Measurements from ENCODE around the gene COL11A2. TPM values are rescaled to one million over a fixed set of nuclear protein-coding genes. Genes with fewer than 3 reads are reported as not detected.
A peak's percentile ranks its signal among the peaks of the same experiment; 100 is the strongest.

The COL11A2 gene
- total RNA-seq, 2 experiments from 2014 or later: 0.69 to 1.0 TPM

- H3K9me3 Mint-ChIP-seq: no peaks in the 10 kb centered on the region
- peak overlapping the region; percentile 91 for H3K27ac Mint-ChIP-seq
- H3K4me3 Mint-ChIP-seq: peak overlapping the region; percentile 85
- peak; percentile 83 for DNase-seq
- peaks cover 67% of the 10 kb centered on the region for H3K4me1 Mint-ChIP-seq (ENCODE audit: low read depth)
- H3K36me3 Mint-ChIP-seq: peaks cover 46% of the 10 kb centered on the region
- POLR2A ChIA-PET: interaction anchor here (0.6 to 2.0 kb wide), 7 partner anchors 22 to 235 kb away, joined by 3 to 9 read pairs (median 4); partner anchors contain the start of genes RPS18 and VPS52
- no peaks in the 10 kb centered on the region for H3K27me3 Mint-ChIP-seq
- intact Hi-C loops (cut with micrococcal nuclease): loop anchor here (1.0 to 5.0 kb wide), 6 partner anchors 37 to 363 kb away; partner anchors contain the start of genes PSMB8, RPS18 and TAPBP
- CTCF ChIA-PET: interaction anchor here (0.8 to 3.8 kb wide), 6 partner anchors 42 to 140 kb away, joined by 3 to 16 read pairs (median 4); partner anchors contain the start of genes RGL2, RPS18 and VPS52
Measured at GRCh38 chr6:33205191-33206026, 13.1 kb upstream of the COL11A2 start.

- Mint-ChIP-seq H3K9me3 (no peaks in the 10 kb centered on the region), H3K36me3 (peaks cover 38% of the 10 kb centered on the region), H3K4me1 (ENCODE audit: low read depth) (peaks cover 61% of the 10 kb centered on the region), H3K4me3 (peak within 1 kb of the TSS; percentile 85), H3K27ac (peak within 1 kb of the TSS; percentile 91), H3K27me3 (no peaks in the 10 kb centered on the region)
- peak; percentile 96 for DNase-seq
- ChIA-PET CTCF (interaction anchor here (0.8 to 3.8 kb wide), 6 partner anchors 43 to 140 kb away, joined by 3 to 16 read pairs (median 4); partner anchors contain the start of genes RGL2, RPS18 and VPS52), POLR2A (interaction anchor here (0.6 to 2.0 kb wide), 9 partner anchors 21 to 234 kb away, joined by 3 to 9 read pairs (median 4); partner anchors contain the start of genes B3GALT4, RPS18 and VPS52)
- intact Hi-C loops (cut with micrococcal nuclease): loop anchor here (1.0 to 5.0 kb wide), 6 partner anchors 38 to 362 kb away; partner anchors contain the start of genes PSMB8, RPS18 and TAPBP
Measured at GRCh38 chr6:33204415-33205190, 12.3 kb upstream of the COL11A2 start, which contains the start of gene HSD17B8. TSS of gene HSD17B8 (plus strand) at chr6:33204655. CDS start at chr6:33204669, 14 bp downstream.

GRCh38 chr6:33204165-33204414, 11.8 kb upstream of the COL11A2 start:
- no peak for DNase-seq
- H3K4me1 Mint-ChIP-seq (ENCODE audit: low read depth): peaks cover 61% of the 10 kb centered on the region
- H3K4me3 Mint-ChIP-seq: peak overlapping the region; percentile 85
- peaks cover 33% of the 10 kb centered on the region for H3K36me3 Mint-ChIP-seq
- no peaks in the 10 kb centered on the region for H3K27me3 Mint-ChIP-seq
- no peaks in the 10 kb centered on the region for H3K9me3 Mint-ChIP-seq
- POLR2A ChIA-PET: interaction anchor here (0.6 to 2.0 kb wide), 4 partner anchors 44 to 232 kb away, joined by 3 to 9 read pairs (median 6); partner anchors contain the start of gene B3GALT4
- CTCF ChIA-PET: interaction anchor here (1.0 to 3.8 kb wide), 4 partner anchors 44 to 141 kb away, joined by 3 to 16 read pairs (median 6); partner anchors contain the start of genes RPS18 and VPS52
- H3K27ac Mint-ChIP-seq: peak overlapping the region; percentile 91
- intact Hi-C loops (cut with micrococcal nuclease): loop anchor here (2.0 kb wide), 2 partner anchors 111 to 233 kb away; partner anchors contain the start of gene TAPBP

- no peaks in the 10 kb centered on the region for H3K9me3 Mint-ChIP-seq
- H3K4me3 Mint-ChIP-seq: peak overlapping the region; percentile 85
- peak overlapping the region; percentile 91 for H3K27ac Mint-ChIP-seq
- POLR2A ChIA-PET: interaction anchor here (1.1 to 1.6 kb wide), 2 partner anchors 45 to 46 kb away, joined by 3 to 5 read pairs; no protein-coding TSS in a partner anchor
- intact Hi-C loops (cut with micrococcal nuclease): loop anchor here (2.0 kb wide), 2 partner anchors 111 to 233 kb away; partner anchors contain the start of gene TAPBP
- CTCF ChIA-PET: interaction anchor here (3.8 kb wide), 1 partner anchor 44 kb away, joined by 16 read pairs; no protein-coding TSS in a partner anchor
- H3K36me3 Mint-ChIP-seq: peaks cover 30% of the 10 kb centered on the region
- H3K4me1 Mint-ChIP-seq (ENCODE audit: low read depth): peaks cover 60% of the 10 kb centered on the region
- no peak for DNase-seq
- no peaks in the 10 kb centered on the region for H3K27me3 Mint-ChIP-seq
Measured at GRCh38 chr6:33203443-33204164, 11.3 kb upstream of the COL11A2 start.

GRCh38 chr6:33202799-33203198, 10.5 kb upstream of the COL11A2 start:
- DNase-seq: no peak
- no peaks in the 10 kb centered on the region for H3K9me3 Mint-ChIP-seq
- peaks cover 30% of the 10 kb centered on the region for H3K36me3 Mint-ChIP-seq
- no peaks in the 10 kb centered on the region for H3K27me3 Mint-ChIP-seq
- ChIA-PET CTCF (interaction anchor here (3.8 kb wide), 1 partner anchor 45 kb away, joined by 16 read pairs; no protein-coding TSS in a partner anchor), POLR2A (interaction anchor here (1.1 to 1.6 kb wide), 2 partner anchors 46 to 47 kb away, joined by 3 to 5 read pairs; no protein-coding TSS in a partner anchor)
- intact Hi-C loops (cut with micrococcal nuclease): no loop called here
- peak overlapping the region; percentile 33 for H3K4me3 Mint-ChIP-seq
- H3K27ac Mint-ChIP-seq: peak overlapping the region; percentile 96
- peaks cover 68% of the 10 kb centered on the region for H3K4me1 Mint-ChIP-seq (ENCODE audit: low read depth)

GRCh38 chr6:33201935-33202334, 9.7 kb upstream of the COL11A2 start:
- POLR2A ChIA-PET: interaction anchor here (1.6 kb wide), 1 partner anchor 48 kb away, joined by 5 read pairs; no protein-coding TSS in a partner anchor
- CTCF ChIA-PET: interaction anchor here (0.6 kb wide), 1 partner anchor 30 kb away, joined by 3 read pairs; no protein-coding TSS in a partner anchor
- Mint-ChIP-seq H3K27me3 (no peaks in the 10 kb centered on the region), H3K36me3 (peaks cover 30% of the 10 kb centered on the region), H3K27ac (peak overlapping the region; percentile 96), H3K9me3 (no peaks in the 10 kb centered on the region), H3K4me1 (ENCODE audit: low read depth) (peaks cover 71% of the 10 kb centered on the region), H3K4me3 (peak overlapping the region; percentile 94)
- intact Hi-C loops (cut with micrococcal nuclease): loop anchor here (2.0 kb wide), 2 partner anchors 217 to 369 kb away; partner anchors contain the start of gene CUTA
- DNase-seq: no peak

GRCh38 chr6:33201147-33201545, 8.9 kb upstream of the COL11A2 start:
- H3K4me3 Mint-ChIP-seq: peak overlapping the region; percentile 94
- H3K27me3 Mint-ChIP-seq: no peaks in the 10 kb centered on the region
- ChIA-PET POLR2A (no interaction called here), CTCF (no interaction called here)
- peak overlapping the region; percentile 96 for H3K27ac Mint-ChIP-seq
- no peak for DNase-seq
- H3K4me1 Mint-ChIP-seq (ENCODE audit: low read depth): peaks cover 66% of the 10 kb centered on the region
- peaks cover 35% of the 10 kb centered on the region for H3K36me3 Mint-ChIP-seq
- intact Hi-C loops (cut with micrococcal nuclease): loop anchor here (2.0 kb wide), 2 partner anchors 218 to 370 kb away; partner anchors contain the start of gene CUTA
- H3K9me3 Mint-ChIP-seq: no peaks in the 10 kb centered on the region

GRCh38 chr6:33200219-33201146, 8.2 kb upstream of the COL11A2 start, which contains the start of the genes RXRB and SLC39A7:
TSS of gene RXRB (minus strand) at chr6:33200665. CDS start at chr6:33200476, 189 bp downstream.
TSS of gene SLC39A7 (plus strand) at chr6:33200867. CDS start at chr6:33201246, 379 bp downstream.
- peak; percentile 100 for DNase-seq
- Mint-ChIP-seq H3K4me1 (ENCODE audit: low read depth) (peaks cover 60% of the 10 kb centered on the region), H3K27ac (peak within 1 kb of the TSS; percentile 96), H3K9me3 (no peaks in the 10 kb centered on the region), H3K4me3 (peak within 1 kb of the TSS; percentile 94), H3K27me3 (no peaks in the 10 kb centered on the region), H3K36me3 (peaks cover 41% of the 10 kb centered on the region)
- ChIA-PET POLR2A (interaction anchor here (0.9 to 1.9 kb wide), 6 partner anchors 8 to 228 kb away, joined by 3 to 8 read pairs (median 3); partner anchors contain the start of genes RGL2 and RING1), CTCF (interaction anchor here (2.2 kb wide), 1 partner anchor 48 kb away, joined by 12 read pairs; no protein-coding TSS in a partner anchor)
- intact Hi-C loops (cut with micrococcal nuclease): loop anchor here (1.0 to 2.0 kb wide), 5 partner anchors 49 to 370 kb away; partner anchors contain the start of genes CUTA and KIFC1

- Mint-ChIP-seq H3K36me3 (peaks cover 48% of the 10 kb centered on the region), H3K9me3 (no peaks in the 10 kb centered on the region), H3K27ac (peak overlapping the region; percentile 96), H3K4me1 (ENCODE audit: low read depth) (peaks cover 54% of the 10 kb centered on the region), H3K4me3 (peak overlapping the region; percentile 94), H3K27me3 (no peaks in the 10 kb centered on the region)
- CTCF ChIA-PET: interaction anchor here (0.7 to 3.5 kb wide), 4 partner anchors 9 to 72 kb away, joined by 3 to 23 read pairs (median 16); partner anchors contain the start of genes RING1 and RPS18
- POLR2A ChIA-PET: interaction anchor here (0.6 to 1.9 kb wide), 7 partner anchors 9 to 228 kb away, joined by 3 to 8 read pairs (median 3); partner anchors contain the start of genes RGL2 and RING1
- DNase-seq: peak; percentile 84
- intact Hi-C loops (cut with micrococcal nuclease): loop anchor here (1.0 to 2.0 kb wide), 5 partner anchors 50 to 371 kb away; partner anchors contain the start of genes CUTA and KIFC1
Measured at GRCh38 chr6:33199687-33200218, 7.5 kb upstream of the COL11A2 start.
